ENCODE results near the gene MLLT10. TPM values are rescaled to one million over a fixed set of nuclear protein-coding genes. Genes with fewer than 3 reads are reported as not detected.

MLLT10 gene
- total and polyA plus RNA-seq, 2 of the 8 experiments (the other 6 are each of a cell fraction or from before 2014, with no cell fraction given) = 53.1 to 62.1 TPM

DNA sequence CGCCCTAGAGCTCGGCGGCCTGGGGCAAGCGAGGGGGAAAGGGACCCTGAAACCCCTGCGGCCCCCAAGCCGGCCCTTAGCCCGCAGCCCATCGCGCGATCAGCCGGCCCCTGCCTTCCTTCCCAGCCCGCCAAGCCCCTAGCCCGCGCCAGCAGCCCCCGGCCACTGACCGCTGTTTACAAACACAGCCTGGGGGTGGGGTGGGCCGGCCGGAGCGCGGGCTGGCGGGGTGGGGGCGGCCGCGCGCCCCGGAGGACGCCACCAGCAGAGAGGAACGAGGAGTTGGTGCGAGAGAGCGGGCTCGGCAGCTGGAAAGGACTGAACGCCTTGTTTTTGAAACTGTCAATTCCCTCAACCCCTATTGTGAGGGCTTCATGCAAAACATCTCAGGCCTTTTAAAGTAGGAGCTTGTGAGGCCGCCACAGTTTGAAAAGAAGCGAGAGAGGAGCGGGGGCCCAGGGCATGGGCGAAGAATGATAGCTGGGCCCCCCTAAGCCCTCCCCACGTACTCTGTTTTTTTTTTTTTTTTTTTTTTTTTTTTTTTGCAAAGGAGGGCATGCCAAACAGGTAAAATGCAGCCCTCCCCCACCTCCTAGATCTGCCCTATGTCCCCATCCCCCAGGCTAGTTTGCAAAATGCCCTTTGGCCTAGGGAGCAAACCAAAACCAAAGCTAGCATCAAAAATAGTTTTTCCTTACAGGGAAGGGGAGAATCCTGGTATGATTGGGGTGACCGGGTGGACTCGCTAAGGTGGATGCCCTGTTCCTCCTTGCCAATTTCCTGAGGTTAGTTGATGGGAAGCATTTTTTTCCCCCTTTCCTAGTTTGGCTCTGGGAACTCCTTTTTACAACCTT, 23.6 kb upstream of the MLLT10 start (continued):
- TF ChIP-seq, protein P1, sequence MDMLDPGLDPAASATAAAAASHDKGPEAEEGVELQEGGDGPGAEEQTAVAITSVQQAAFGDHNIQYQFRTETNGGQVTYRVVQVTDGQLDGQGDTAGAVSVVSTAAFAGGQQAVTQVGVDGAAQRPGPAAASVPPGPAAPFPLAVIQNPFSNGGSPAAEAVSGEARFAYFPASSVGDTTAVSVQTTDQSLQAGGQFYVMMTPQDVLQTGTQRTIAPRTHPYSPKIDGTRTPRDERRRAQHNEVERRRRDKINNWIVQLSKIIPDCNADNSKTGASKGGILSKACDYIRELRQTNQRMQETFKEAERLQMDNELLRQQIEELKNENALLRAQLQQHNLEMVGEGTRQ (IDR thresholded peaks at IDR 0.05; ENCODE audit: low read length) = no peak
- TF ChIP-seq FOSL1 (IDR thresholded peaks at IDR 0.05; ENCODE audit: insufficient read depth, low read depth, low read length) (no peak), CHD2 (IDR thresholded peaks at IDR 0.05; ENCODE audit: low read length) (no peak), ASH2L (IDR thresholded peaks at IDR 0.05; ENCODE audit: low read length) (no peak), SP2 (IDR thresholded peaks at IDR 0.05; ENCODE audit: low read length) (no peak), GTF2F1 (IDR thresholded peaks at IDR 0.05; ENCODE audit: borderline replicate concordance, low read depth, low read length) (no peak), JUND (IDR thresholded peaks at IDR 0.05; ENCODE audit: low read length) (no peak), KDM5A (IDR thresholded peaks at IDR 0.05; ENCODE audit: low read length) (no peak), POLR2A (IDR thresholded peaks at IDR 0.05; ENCODE audit: control extremely low read depth in 1 of 2, low read depth in 2 of 2, low read length in 2 of 2) (peak; percentile 26 to 60), RXRA (IDR thresholded peaks at IDR 0.05; ENCODE audit: insufficient read depth, low read depth, low read length) (no peak), CTBP2 (IDR thresholded peaks at IDR 0.05; ENCODE audit: borderline replicate concordance, insufficient read depth, insufficient read length, low read length) (no peak), TAF1 (IDR thresholded peaks at IDR 0.05; ENCODE audit: low read depth, low read length) (peak; percentile 48; the same call in 1 of the 2 replicates)
- TF ChIP-seq, protein P2, sequence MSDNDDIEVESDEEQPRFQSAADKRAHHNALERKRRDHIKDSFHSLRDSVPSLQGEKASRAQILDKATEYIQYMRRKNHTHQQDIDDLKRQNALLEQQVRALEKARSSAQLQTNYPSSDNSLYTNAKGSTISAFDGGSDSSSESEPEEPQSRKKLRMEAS (IDR thresholded peaks at IDR 0.05) = 0 out of 2 replicates have a peak, but pooled peaks have one; percentile 3
